ENCODE results near the gene APMAP.

- TF ChIP-seq CTCF (conservative IDR thresholded peaks at IDR 0.05; ENCODE audit: low read length) (no peak), EZH2phosphoT487 (IDR thresholded peaks at IDR 0.05; ENCODE audit: borderline replicate concordance, low read depth, low read length) (no peak)
Observed at GRCh38 chr20:24977336-24977735, 15.2 kb downstream of the APMAP start.
